Liver (tissue), 9 donors: ENCODE measurements around the gene STK11. TPM values are rescaled to one million over a fixed set of nuclear protein-coding genes. Genes with fewer than 3 reads are reported as not detected.
A peak's percentile ranks its signal among the peaks of the same experiment; 100 is the strongest.

Source experiments
- DNase-seq: peaks from one replicate; pipeline ENCODE4 v3.0.0-alpha.2; 2017; ENCODE audit warnings: low spot score
- H3K27ac ChIP-seq, 2 donors: one replicate each; pipeline ENCODE4 v1.7.0; 2013; ENCODE audit warnings: inconsistent platforms in 2 of 2, low read length in 2 of 2, control low read depth in 1 of 2, low read depth in 1 of 2, mild to moderate bottlenecking in 1 of 2
- H3K27me3 ChIP-seq, 4 donors: one replicate each; pipeline versions ENCODE4 v1.6.1 to v1.7.0; 2013; ENCODE audit warnings: low read length in 3 of 4, inconsistent platforms in 1 of 4, mild to moderate bottlenecking in 1 of 4, moderate library complexity in 1 of 4; ENCODE audit not compliant: control insufficient read depth in 4 of 4, insufficient read depth in 4 of 4
- H3K36me3 ChIP-seq, 4 donors: one replicate each; pipeline versions ENCODE4 v1.6.1 to v1.7.0; 2013; ENCODE audit warnings: low read length in 3 of 4, mild to moderate bottlenecking in 3 of 4, low read depth in 1 of 4, moderate library complexity in 1 of 4; ENCODE audit not compliant: control insufficient read depth in 4 of 4, insufficient read depth in 3 of 4
- H3K4me1 ChIP-seq, 4 donors: one replicate each; pipeline versions ENCODE4 v1.6.1 to v1.7.0; 2013; ENCODE audit warnings: low read length in 3 of 4, mild to moderate bottlenecking in 3 of 4, moderate library complexity in 1 of 4; ENCODE audit not compliant: control insufficient read depth in 4 of 4, insufficient read depth in 4 of 4
- H3K4me3 ChIP-seq, 3 donors: one replicate each; pipeline versions ENCODE4 v1.6.1 to v1.7.0; 2013; ENCODE audit warnings: low read length in 3 of 3, control low read depth in 1 of 3, low read depth in 1 of 3, mild to moderate bottlenecking in 1 of 3
- H3K9ac ChIP-seq, 2 donors: one replicate each; pipeline ENCODE4 v1.7.0; 2013; ENCODE audit warnings: low read length in 2 of 2, mild to moderate bottlenecking in 2 of 2, moderate library complexity in 2 of 2, control low read depth in 1 of 2, low read depth in 1 of 2
- H3K9me3 ChIP-seq, 4 donors: one replicate each; pipeline versions ENCODE4 v1.6.1 to v1.7.0; 2013; ENCODE audit warnings: low read length in 3 of 4; ENCODE audit not compliant: control insufficient read depth in 4 of 4
- CTCF ChIP-seq: fragments of 150-350 bp; IDR thresholded peaks from 2 replicates; pipeline ENCODE4 v1.5.1; 2017; ENCODE audit warnings: improper control_type of control experiment, low read depth, low read length; ENCODE audit not compliant: missing input control
- EGR1 ChIP-seq, 2 donors: IDR thresholded peaks; 2 replicates each; pipeline ENCODE4 v1.6.1; 2016 to 2018; ENCODE audit warnings: antibody characterized with exemption in 2 of 2, low read depth in 2 of 2
- FOXA1 ChIP-seq: IDR thresholded peaks from 2 replicates; pipeline ENCODE4 v1.6.1; 2016; ENCODE audit warnings: antibody characterized with exemption
- FOXA2 ChIP-seq: IDR thresholded peaks from 2 replicates; pipeline ENCODE4 v1.6.1; 2016; ENCODE audit warnings: antibody characterized with exemption
- GABPA ChIP-seq, 2 donors: IDR thresholded peaks in 1 of 2; conservative IDR thresholded peaks in 1 of 2; 2 replicates each; pipeline ENCODE4 v1.6.1; 2016; ENCODE audit warnings: antibody characterized with exemption in 2 of 2, mild to moderate bottlenecking in 1 of 2, moderate library complexity in 1 of 2
- HNF4A ChIP-seq, 2 donors: conservative IDR thresholded peaks; 2 replicates each; pipeline ENCODE4 v1.6.1; 2016; ENCODE audit warnings: antibody characterized with exemption in 2 of 2, mild to moderate bottlenecking in 2 of 2
- HNF4G ChIP-seq: IDR thresholded peaks from 2 replicates; pipeline ENCODE4 v1.6.1; 2016; ENCODE audit warnings: antibody characterized with exemption
- JUND ChIP-seq, 2 donors: IDR thresholded peaks; 2 replicates each; pipeline ENCODE4 v1.6.1; 2016; ENCODE audit warnings: antibody characterized with exemption in 2 of 2
- NR2F2 ChIP-seq: IDR thresholded peaks from 2 replicates; pipeline ENCODE4 v1.6.1; 2016; ENCODE audit warnings: antibody characterized with exemption
- RAD21 ChIP-seq, 2 donors: IDR thresholded peaks; 2 replicates each; pipeline ENCODE4 v1.6.1; 2016; ENCODE audit warnings: antibody characterized with exemption in 2 of 2, mild to moderate bottlenecking in 2 of 2
- RXRA ChIP-seq, 2 donors: IDR thresholded peaks; 2 replicates each; pipeline ENCODE4 v1.6.1; 2017 to 2018; ENCODE audit warnings: antibody characterized with exemption in 2 of 2, mild to moderate bottlenecking in 1 of 2
- SP1 ChIP-seq: IDR thresholded peaks from 2 replicates; pipeline ENCODE4 v1.6.1; 2018; ENCODE audit warnings: antibody characterized with exemption, mild to moderate bottlenecking
- TAF1 ChIP-seq: conservative IDR thresholded peaks from 2 replicates; pipeline ENCODE4 v1.6.1; 2016; ENCODE audit warnings: antibody characterized with exemption, mild to moderate bottlenecking
- YY1 ChIP-seq: IDR thresholded peaks from 2 replicates; pipeline ENCODE4 v1.6.1; 2016; ENCODE audit warnings: antibody characterized with exemption, mild to moderate bottlenecking
- WGBS: extraction: QIAGEN DNeasy Blood & Tissue Kit; methylation state at CpG from one replicate; pipeline ENCODE4 v1.1.7; 2013; 5-methylcytosine and 5-hydroxymethylcytosine counted together
- polyA plus RNA-seq, 2 donors: library from polyadenylated mRNA; stranded (reverse) in 1 of 2; unstranded in 1 of 2; fragments of 200-250 nt in 1 of 2; fragments of >200 nt in 1 of 2; fragmentation: Nextera tagmentation in 1 of 2; extraction: Ambion mirVana in 1 of 2; gene quantifications; one replicate each; pipeline versions ENCODE4 v1.2.1 to v1.2.3, GENCODE V29; 2013 to 2015
- total RNA-seq, 2 donors: library from RNA; depleted of rRNA; stranded (reverse); fragments of >200 nt; gene quantifications; one replicate each; pipeline ENCODE4 v1.2.3, GENCODE V29; 2014
- TF ChIP-seq, protein P1 (sequence below): IDR thresholded peaks from 2 replicates; pipeline ENCODE4 v1.6.1; 2016; ENCODE audit warnings: antibody characterized with exemption
- TF ChIP-seq, protein P2 (sequence below): IDR thresholded peaks from 2 replicates; pipeline ENCODE4 v1.6.1; 2016; ENCODE audit warnings: antibody characterized with exemption
- TF ChIP-seq, protein P3 (sequence below): IDR thresholded peaks from 2 replicates; pipeline ENCODE4 v1.6.1; 2016; ENCODE audit warnings: antibody characterized with exemption, mild to moderate bottlenecking
- TF ChIP-seq, protein P4 (sequence below): IDR thresholded peaks from 2 replicates; pipeline ENCODE4 v1.6.1; 2016; ENCODE audit warnings: antibody characterized with exemption
- donor health status: healthy.
- donor health status: healthy.
- donor health status: healthy.
- donor health status: healthy.
- donor health status: healthy.

STK11 gene
- total and polyA plus RNA-seq, 4 donors = 3.0 to 126 (median 35.5) TPM

DNA sequence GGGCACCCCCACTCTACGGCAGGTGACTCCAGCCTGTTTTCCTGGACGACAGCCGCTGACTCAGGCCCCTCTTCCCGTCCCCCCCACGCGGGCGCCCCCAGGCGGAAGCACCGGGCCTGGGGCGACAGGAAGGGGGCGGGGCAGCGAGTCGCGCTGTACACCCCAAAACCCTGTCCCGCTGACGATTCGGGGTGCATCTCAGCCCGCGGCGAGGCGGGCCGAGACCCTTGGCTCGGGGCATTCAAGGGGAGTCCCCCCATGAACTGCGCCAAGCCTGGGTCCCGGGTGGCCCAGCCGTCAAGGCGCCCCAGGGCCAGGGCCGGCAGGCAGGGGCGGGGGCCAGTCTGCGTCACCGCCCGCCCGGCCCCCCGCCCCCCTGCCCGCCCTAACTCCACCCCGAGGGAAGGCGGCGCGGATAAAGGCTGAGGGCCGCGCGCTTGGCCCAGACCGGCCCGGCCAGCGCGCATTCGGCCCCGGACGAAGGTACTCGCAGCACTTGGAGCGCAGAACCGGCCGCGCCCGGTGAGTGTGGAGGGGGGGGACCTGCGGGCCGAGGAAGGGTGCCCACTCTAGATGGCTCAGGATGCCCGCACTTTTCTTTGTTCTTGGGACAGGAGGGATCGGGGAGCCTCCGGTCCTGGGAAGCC, 42.7 kb downstream of the STK11 start, which contains the start of gene MIDN:
Gene MIDN (plus strand): TSS at position 445 of the 647 bp plus-strand sequence. CDS start 1,714 bp downstream, outside the sequence.
- Histone ChIP-seq H3K9ac (peak within 1 kb of the TSS; percentile 10 to 53), H3K36me3 (peaks cover 0 to 4% (median 0%) of the 10 kb centered on the region in 4 donors), H3K27me3 (no peaks in the 10 kb centered on the region), H3K27ac (peak within 1 kb of the TSS; percentile 97 to 99), H3K9me3 (no peaks in the 10 kb centered on the region), H3K4me1 (peaks cover 26 to 66% (median 44%) of the 10 kb centered on the region in 4 donors), H3K4me3 (peak within 1 kb of the TSS; percentile 47 to 75 (median 62))
- WGBS = under 1% methylated on average over 60 of the region's 60 CpGs
- peak; percentile 77 for DNase-seq
- TF ChIP-seq RAD21 (IDR thresholded peaks at IDR 0.05) (no peak), FOXA2 (no peak), JUND (IDR thresholded peaks at IDR 0.05) (peak in 1 of 2 donors; percentile 50), NR2F2 (no peak), HNF4A (conservative IDR thresholded peaks at IDR 0.05) (no peak), FOXA1 (no peak), SP1 (peak; percentile 34), TAF1 (peak; percentile 76), YY1 (no peak), CTCF (peak; percentile 4), HNF4G (no peak), EGR1 (IDR thresholded peaks at IDR 0.05; ENCODE audit: low read depth in 2 of 2) (no peak), GABPA (IDR thresholded peaks at IDR 0.05 in 1 of 2, conservative IDR thresholded peaks at IDR 0.05 in 1 of 2) (peak in 1 of 2 donors; percentile 18), RXRA (IDR thresholded peaks at IDR 0.05) (no peak)
- TF ChIP-seq, protein P1, sequence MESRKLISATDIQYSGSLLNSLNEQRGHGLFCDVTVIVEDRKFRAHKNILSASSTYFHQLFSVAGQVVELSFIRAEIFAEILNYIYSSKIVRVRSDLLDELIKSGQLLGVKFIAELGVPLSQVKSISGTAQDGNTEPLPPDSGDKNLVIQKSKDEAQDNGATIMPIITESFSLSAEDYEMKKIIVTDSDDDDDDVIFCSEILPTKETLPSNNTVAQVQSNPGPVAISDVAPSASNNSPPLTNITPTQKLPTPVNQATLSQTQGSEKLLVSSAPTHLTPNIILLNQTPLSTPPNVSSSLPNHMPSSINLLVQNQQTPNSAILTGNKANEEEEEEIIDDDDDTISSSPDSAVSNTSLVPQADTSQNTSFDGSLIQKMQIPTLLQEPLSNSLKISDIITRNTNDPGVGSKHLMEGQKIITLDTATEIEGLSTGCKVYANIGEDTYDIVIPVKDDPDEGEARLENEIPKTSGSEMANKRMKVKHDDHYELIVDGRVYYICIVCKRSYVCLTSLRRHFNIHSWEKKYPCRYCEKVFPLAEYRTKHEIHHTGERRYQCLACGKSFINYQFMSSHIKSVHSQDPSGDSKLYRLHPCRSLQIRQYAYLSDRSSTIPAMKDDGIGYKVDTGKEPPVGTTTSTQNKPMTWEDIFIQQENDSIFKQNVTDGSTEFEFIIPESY = no peak
- TF ChIP-seq, protein P2, sequence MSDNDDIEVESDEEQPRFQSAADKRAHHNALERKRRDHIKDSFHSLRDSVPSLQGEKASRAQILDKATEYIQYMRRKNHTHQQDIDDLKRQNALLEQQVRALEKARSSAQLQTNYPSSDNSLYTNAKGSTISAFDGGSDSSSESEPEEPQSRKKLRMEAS = no peak
- TF ChIP-seq, protein P3, sequence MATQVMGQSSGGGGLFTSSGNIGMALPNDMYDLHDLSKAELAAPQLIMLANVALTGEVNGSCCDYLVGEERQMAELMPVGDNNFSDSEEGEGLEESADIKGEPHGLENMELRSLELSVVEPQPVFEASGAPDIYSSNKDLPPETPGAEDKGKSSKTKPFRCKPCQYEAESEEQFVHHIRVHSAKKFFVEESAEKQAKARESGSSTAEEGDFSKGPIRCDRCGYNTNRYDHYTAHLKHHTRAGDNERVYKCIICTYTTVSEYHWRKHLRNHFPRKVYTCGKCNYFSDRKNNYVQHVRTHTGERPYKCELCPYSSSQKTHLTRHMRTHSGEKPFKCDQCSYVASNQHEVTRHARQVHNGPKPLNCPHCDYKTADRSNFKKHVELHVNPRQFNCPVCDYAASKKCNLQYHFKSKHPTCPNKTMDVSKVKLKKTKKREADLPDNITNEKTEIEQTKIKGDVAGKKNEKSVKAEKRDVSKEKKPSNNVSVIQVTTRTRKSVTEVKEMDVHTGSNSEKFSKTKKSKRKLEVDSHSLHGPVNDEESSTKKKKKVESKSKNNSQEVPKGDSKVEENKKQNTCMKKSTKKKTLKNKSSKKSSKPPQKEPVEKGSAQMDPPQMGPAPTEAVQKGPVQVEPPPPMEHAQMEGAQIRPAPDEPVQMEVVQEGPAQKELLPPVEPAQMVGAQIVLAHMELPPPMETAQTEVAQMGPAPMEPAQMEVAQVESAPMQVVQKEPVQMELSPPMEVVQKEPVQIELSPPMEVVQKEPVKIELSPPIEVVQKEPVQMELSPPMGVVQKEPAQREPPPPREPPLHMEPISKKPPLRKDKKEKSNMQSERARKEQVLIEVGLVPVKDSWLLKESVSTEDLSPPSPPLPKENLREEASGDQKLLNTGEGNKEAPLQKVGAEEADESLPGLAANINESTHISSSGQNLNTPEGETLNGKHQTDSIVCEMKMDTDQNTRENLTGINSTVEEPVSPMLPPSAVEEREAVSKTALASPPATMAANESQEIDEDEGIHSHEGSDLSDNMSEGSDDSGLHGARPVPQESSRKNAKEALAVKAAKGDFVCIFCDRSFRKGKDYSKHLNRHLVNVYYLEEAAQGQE = no peak
- TF ChIP-seq, protein P4, sequence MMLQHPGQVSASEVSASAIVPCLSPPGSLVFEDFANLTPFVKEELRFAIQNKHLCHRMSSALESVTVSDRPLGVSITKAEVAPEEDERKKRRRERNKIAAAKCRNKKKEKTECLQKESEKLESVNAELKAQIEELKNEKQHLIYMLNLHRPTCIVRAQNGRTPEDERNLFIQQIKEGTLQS = no peak
